Stimulated activated CD8-positive, alpha-beta memory T cell treated with anti-CD3 and anti-CD28 coated beads, Interleukin-2, amount 100 ng/mL, for 1 hour (primary cell): ENCODE data around the gene P3R3URF.

ENCODE experiments used
- DNase-seq, 2 donors: peaks; one replicate each; pipeline ENCODE4 v3.0.0-alpha.2; 2020; ENCODE audit warnings: low read depth in 2 of 2

P3R3URF gene

GRCh38 chr1:46132529-46133180, 43.6 kb downstream of the P3R3URF start, which contains the start of gene PIK3R3:
PIK3R3 (minus strand) TSS chr1:46132629; CDS start chr1:46131952, 677 bp downstream.
- peak; percentile 68 to 71 for DNase-seq

DNA sequence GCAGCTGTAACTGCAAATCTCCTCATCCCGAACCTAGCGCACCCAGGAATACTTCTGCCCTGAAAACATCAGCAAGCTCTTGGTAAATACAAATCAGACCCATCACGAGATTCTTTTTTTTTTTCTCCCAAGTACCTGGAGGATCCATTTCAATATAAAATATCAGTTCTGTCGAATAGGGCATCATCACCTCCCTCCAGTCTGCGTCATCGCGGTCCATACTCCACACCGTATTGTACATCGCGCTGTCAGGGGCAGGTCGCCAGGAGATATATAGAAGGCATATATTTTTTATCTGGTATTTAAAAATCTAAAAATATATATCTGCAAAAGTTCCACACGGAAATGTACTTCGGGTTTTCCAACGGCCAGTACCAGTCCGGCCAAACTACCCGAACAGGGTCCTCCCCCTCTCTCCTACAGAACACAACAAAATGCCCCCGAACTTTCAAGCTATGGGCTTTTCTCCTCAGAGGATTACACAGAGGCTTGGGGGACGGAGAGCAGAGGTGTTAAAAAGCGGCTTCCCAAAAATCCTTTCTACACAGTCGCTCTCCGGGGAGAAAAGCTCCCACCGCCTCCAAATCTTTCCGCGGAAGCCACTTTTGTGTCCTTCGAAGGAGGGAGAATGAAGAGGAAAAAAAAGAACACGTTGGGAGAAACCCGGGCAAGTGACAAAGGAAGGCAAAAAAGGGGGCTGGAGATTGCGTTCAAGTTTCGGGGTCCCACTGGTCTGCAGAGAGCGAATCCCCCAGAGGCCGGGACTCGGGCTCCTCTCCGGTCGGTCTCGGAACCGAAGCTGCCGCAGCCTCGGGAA, 44.4 kb downstream of the P3R3URF start:
- DNase-seq: peak in 1 of 2 donors; percentile 5

GRCh38 chr1:46131093-46131492, 45.2 kb downstream of the P3R3URF start:
- DNase-seq: no peak

GRCh38 chr1:46130606-46131005, 45.7 kb downstream of the P3R3URF start:
- DNase-seq: no peak

GRCh38 chr1:46130121-46130520, 46.2 kb downstream of the P3R3URF start:
- no peak for DNase-seq

GRCh38 chr1:46128344-46128743, 47.9 kb downstream of the P3R3URF start:
- no peak for DNase-seq
